ENCODE data around the gene PIAS4.

- TF ChIP-seq CTCF (IDR thresholded peaks at IDR 0.05; ENCODE audit: insufficient read depth, low read depth, low read length) (no peak), EZH2 (IDR thresholded peaks at IDR 0.05; ENCODE audit: insufficient read depth, low read length) (no peak)
These were observed 76.4 kb downstream of the PIAS4 start for GRCh38 chr19:4083677-4084546.

Measured in astrocyte (in vitro differentiated cells and primary cell).